Left lung (tissue), 10 donors: Measurements from ENCODE around the gene RMI2. TPM values are rescaled to one million over a fixed set of nuclear protein-coding genes. Genes with fewer than 3 reads are reported as not detected.

Source experiments
- ATAC-seq: fragments of 200-7000 bp; cut with Tn5 transposase; one replicate; pipeline ENCODE4 v1.9.1; 2020; ENCODE audit warnings: moderate library complexity
- DNase-seq, 4 donors: peaks; one replicate each; pipeline ENCODE4 v3.0.0-alpha.2; 2013 to 2020
- H3K27ac ChIP-seq, 2 donors: fragments of 200-600 bp; sonication (generic) in 1 of 2; one replicate each; pipeline versions ENCODE4 v1.5.0 to v1.8.0; 2020 to 2021
- H3K27me3 ChIP-seq, 2 donors: fragments of 200-600 bp; sonication (generic) in 1 of 2; one replicate each; pipeline versions ENCODE4 v1.5.0 to v1.8.0; 2020 to 2021
- H3K36me3 ChIP-seq, 2 donors: fragments of 200-600 bp; sonication (generic) in 1 of 2; one replicate each; pipeline versions ENCODE4 v1.5.0 to v1.8.0; 2020 to 2021
- H3K4me1 ChIP-seq, 2 donors: fragments of 200-600 bp; one replicate each; pipeline ENCODE4 v1.8.0; 2021
- H3K4me3 ChIP-seq, 2 donors: fragments of 200-600 bp; sonication (generic) in 1 of 2; one replicate each; pipeline versions ENCODE4 v1.5.0 to v1.8.0; 2020 to 2021; ENCODE audit warnings: mild to moderate bottlenecking in 1 of 2
- H3K9me3 ChIP-seq, 2 donors: fragments of 200-600 bp; sonication (generic) in 1 of 2; one replicate each; pipeline versions ENCODE4 v1.5.0 to v1.8.0; 2020 to 2021
- intact Hi-C, 2 donors: fragments of 100-400 bp; cut with DNase I; formaldehyde crosslinking; loops; one replicate each; pipeline versions ENCODE4 v1.11.2 to v1.14.2; 2022
- polyA plus RNA-seq, 6 donors: library from polyadenylated mRNA; unstranded; fragments of 120-200 nt; gene quantifications; one replicate each; pipeline ENCODE4 v1.2.1, GENCODE V29; 2013; ENCODE audit not compliant: insufficient read length in 6 of 6
- total RNA-seq, 2 donors: library from RNA; stranded (reverse); fragmentation: NEBNext Ultra II Directional; extraction: Animal tissue kit (Norgen Biotek cat#: 25700); gene quantifications; one replicate each; pipeline ENCODE4 v1.2.1, GENCODE V29; 2021
- TF ChIP-seq, protein P1 (sequence below), 2 donors: fragments of 200-600 bp; sonication (generic) in 1 of 2; IDR thresholded peaks; one replicate each; pipeline versions ENCODE4 v1.5.0 to v1.8.0; 2021; ENCODE audit warnings: antibody characterized with exemption in 2 of 2
- donor health status: DM: no; HTN: yes; CAD: no.
- donor health status: DM: no; HTN: no; CAD: no.

The RMI2 gene
- total and polyA plus RNA-seq, 8 donors = 9.6 to 34.5 (median 25.2) TPM

- DNase-seq (no peak), ATAC-seq (no peak)
- TF ChIP-seq, protein P1, sequence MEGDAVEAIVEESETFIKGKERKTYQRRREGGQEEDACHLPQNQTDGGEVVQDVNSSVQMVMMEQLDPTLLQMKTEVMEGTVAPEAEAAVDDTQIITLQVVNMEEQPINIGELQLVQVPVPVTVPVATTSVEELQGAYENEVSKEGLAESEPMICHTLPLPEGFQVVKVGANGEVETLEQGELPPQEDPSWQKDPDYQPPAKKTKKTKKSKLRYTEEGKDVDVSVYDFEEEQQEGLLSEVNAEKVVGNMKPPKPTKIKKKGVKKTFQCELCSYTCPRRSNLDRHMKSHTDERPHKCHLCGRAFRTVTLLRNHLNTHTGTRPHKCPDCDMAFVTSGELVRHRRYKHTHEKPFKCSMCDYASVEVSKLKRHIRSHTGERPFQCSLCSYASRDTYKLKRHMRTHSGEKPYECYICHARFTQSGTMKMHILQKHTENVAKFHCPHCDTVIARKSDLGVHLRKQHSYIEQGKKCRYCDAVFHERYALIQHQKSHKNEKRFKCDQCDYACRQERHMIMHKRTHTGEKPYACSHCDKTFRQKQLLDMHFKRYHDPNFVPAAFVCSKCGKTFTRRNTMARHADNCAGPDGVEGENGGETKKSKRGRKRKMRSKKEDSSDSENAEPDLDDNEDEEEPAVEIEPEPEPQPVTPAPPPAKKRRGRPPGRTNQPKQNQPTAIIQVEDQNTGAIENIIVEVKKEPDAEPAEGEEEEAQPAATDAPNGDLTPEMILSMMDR (IDR thresholded peaks at IDR 0.05) = no peak
- H3K4me1 ChIP-seq = peaks cover 7 to 13% of the 10 kb centered on the region in 2 donors
- no peak overlapping the region for H3K27ac ChIP-seq
- intact Hi-C loops = no loop called here
- no peaks in the 10 kb centered on the region for H3K27me3 ChIP-seq
- H3K9me3 ChIP-seq = no peaks in the 10 kb centered on the region
- no peak overlapping the region for H3K4me3 ChIP-seq
- H3K36me3 ChIP-seq = no peaks in the 10 kb centered on the region
Measured at GRCh38 chr16:11333702-11334101, 11.6 kb upstream of the RMI2 start.

GRCh38 chr16:11334831-11335404 is 10.3 kb upstream of the RMI2 start:
- H3K36me3 ChIP-seq = no peaks in the 10 kb centered on the region
- no peak overlapping the region for H3K4me3 ChIP-seq
- DNase-seq (no peak), ATAC-seq (no peak)
- H3K27me3 ChIP-seq = no peaks in the 10 kb centered on the region
- intact Hi-C loops = no loop called here
- H3K9me3 ChIP-seq = no peaks in the 10 kb centered on the region
- no peak overlapping the region for H3K27ac ChIP-seq
- TF ChIP-seq, protein P1 (IDR thresholded peaks at IDR 0.05) = no peak
- peaks cover 0 to under 1% of the 10 kb centered on the region in 2 donors for H3K4me1 ChIP-seq

GRCh38 chr16:11339075-11339474 is 6.2 kb upstream of the RMI2 start:
- Histone ChIP-seq H3K27ac (no peak overlapping the region), H3K9me3 (no peaks in the 10 kb centered on the region), H3K4me1 (no peaks in the 10 kb centered on the region), H3K4me3 (no peak overlapping the region), H3K27me3 (no peaks in the 10 kb centered on the region), H3K36me3 (no peaks in the 10 kb centered on the region)
- DNase-seq (no peak), ATAC-seq (no peak)
- intact Hi-C loops = no loop called here
- TF ChIP-seq, protein P1 (IDR thresholded peaks at IDR 0.05) = no peak

- H3K9me3 ChIP-seq = no peaks in the 10 kb centered on the region
- no peak overlapping the region for H3K27ac ChIP-seq
- peaks cover 0 to 10% of the 10 kb centered on the region in 2 donors for H3K4me1 ChIP-seq
- ATAC-seq = no peak
- H3K4me3 ChIP-seq = no peak overlapping the region
- intact Hi-C loops = no loop called here
- H3K36me3 ChIP-seq = no peaks in the 10 kb centered on the region
- no peak for DNase-seq
- no peaks in the 10 kb centered on the region for H3K27me3 ChIP-seq
- TF ChIP-seq, protein P1 (IDR thresholded peaks at IDR 0.05) = no peak
Measured at GRCh38 chr16:11340710-11341109, 4.5 kb upstream of the RMI2 start.

DNA sequence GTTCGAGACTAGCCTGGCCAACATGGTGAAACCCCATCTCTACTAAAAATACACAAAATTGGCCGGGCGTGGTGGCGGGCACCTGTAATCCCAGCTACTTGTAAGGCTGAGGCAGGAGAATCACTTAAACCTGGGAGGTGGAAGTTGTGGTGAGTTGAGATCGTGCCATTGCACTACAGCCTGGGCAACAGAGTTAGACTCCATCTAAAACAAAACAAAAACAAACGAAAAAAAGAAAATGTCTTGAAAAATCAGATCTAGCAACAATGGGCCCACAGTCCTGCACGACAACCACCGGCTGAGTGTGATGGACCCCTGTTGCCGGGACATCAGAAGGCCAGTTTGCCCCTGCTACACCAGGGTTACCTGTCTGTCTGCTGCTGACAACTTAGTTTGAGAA is 3.9 kb upstream of the RMI2 start:
- H3K4me1 ChIP-seq = peaks cover 0 to 16% of the 10 kb centered on the region in 2 donors
- intact Hi-C loops = no loop called here
- no peaks in the 10 kb centered on the region for H3K27me3 ChIP-seq
- no peak overlapping the region for H3K27ac ChIP-seq
- TF ChIP-seq, protein P1 (IDR thresholded peaks at IDR 0.05) = no peak
- H3K9me3 ChIP-seq = no peaks in the 10 kb centered on the region
- no peak for DNase-seq
- H3K36me3 ChIP-seq = no peaks in the 10 kb centered on the region
- no peak overlapping the region for H3K4me3 ChIP-seq
- ATAC-seq = no peak
